Neural cell (in vitro differentiated cells): ENCODE results near the gene STRADA. TPM values are rescaled to one million over a fixed set of nuclear protein-coding genes. Genes with fewer than 3 reads are reported as not detected.

Experiments
- H2AFZ ChIP-seq: fragments of 200-600, 300-800 bp; sonication (generic), shearing (Covaris generic); 2 replicates; pipeline ENCODE4 v1.6.0; 2014; ENCODE audit warnings: low read depth, mild to moderate bottlenecking, antibody characterized with exemption, low read length, moderate library complexity
- H3F3A ChIP-seq: fragments of 200-600 bp; shearing (Covaris generic); 2 replicates; pipeline ENCODE4 v1.6.1; 2016; ENCODE audit warnings: mild to moderate bottlenecking, moderate library complexity, mixed read lengths, antibody characterized with exemption, low read length; ENCODE audit not compliant: insufficient read depth, poor library complexity, severe bottlenecking
- H3K27ac ChIP-seq: fragments of 200-600, 300-800 bp; sonication (generic), shearing (Covaris generic); 2 replicates; pipeline ENCODE4 v1.5.1; 2014; ENCODE audit warnings: mild to moderate bottlenecking, low read length, moderate library complexity
- H3K27me3 ChIP-seq: fragments of 300-800, 200-600 bp; sonication (generic), shearing (Covaris generic); 2 replicates; pipeline ENCODE4 v1.6.0; 2014; ENCODE audit warnings: mild to moderate bottlenecking, low read depth, low read length, moderate library complexity; ENCODE audit not compliant: insufficient read depth
- H3K36me3 ChIP-seq: fragments of 300-800, 200-600 bp; sonication (generic), shearing (Covaris generic); 2 replicates; pipeline ENCODE4 v1.5.1; 2014; ENCODE audit warnings: mild to moderate bottlenecking, antibody characterized with exemption, low read length, moderate library complexity; ENCODE audit not compliant: insufficient read depth
- H3K4me2 ChIP-seq: fragments of 300-800, 200-600 bp; sonication (generic), shearing (Covaris generic); 2 replicates; pipeline ENCODE4 v1.6.0; 2014; ENCODE audit warnings: mild to moderate bottlenecking, low read length
- H3K4me3 ChIP-seq: fragments of 300-800, 200-600 bp; sonication (generic), shearing (Covaris generic); 2 replicates; pipeline ENCODE4 v1.5.1; 2014; ENCODE audit warnings: mild to moderate bottlenecking, low read length, moderate library complexity
- H3K79me2 ChIP-seq: fragments of 200-600 bp; shearing (Covaris generic); replicated peaks from 2 replicates; pipeline ENCODE4 v1.6.0; 2014; ENCODE audit warnings: mild to moderate bottlenecking, low read length, moderate library complexity; ENCODE audit not compliant: insufficient read depth
- H3K9ac ChIP-seq: fragments of 300-800, 200-600 bp; sonication (generic), shearing (Covaris generic); 2 replicates; pipeline ENCODE4 v1.6.1; 2016; ENCODE audit warnings: mild to moderate bottlenecking, low read length, mixed read lengths
- H3K9me2 ChIP-seq: fragments of 200-600 bp; shearing (Covaris generic); 2 replicates; pipeline ENCODE4 v1.6.1; 2016; ENCODE audit warnings: mild to moderate bottlenecking, low read length, mixed read lengths; ENCODE audit not compliant: insufficient read depth
- H3K9me3 ChIP-seq: fragments of 200-600, 300-800 bp; sonication (generic), shearing (Covaris generic); 2 replicates; pipeline ENCODE4 v1.6.1; 2016; ENCODE audit warnings: mild to moderate bottlenecking, mixed run types, low read length, moderate library complexity, mixed read lengths
- H4K20me1 ChIP-seq: fragments of 200-600 bp; shearing (Covaris generic); 2 replicates; pipeline ENCODE4 v1.6.1; 2016; ENCODE audit warnings: mild to moderate bottlenecking, mixed run types; ENCODE audit not compliant: insufficient read depth
- CTCF ChIP-seq: fragments of 450-650 bp; IDR thresholded peaks from 2 replicates; pipeline ENCODE4 v1.5.1; 2014; ENCODE audit warnings: antibody characterized with exemption, mild to moderate bottlenecking, moderate library complexity; ENCODE audit not compliant: poor library complexity, severe bottlenecking
- EP300 ChIP-seq: fragments of 450-650 bp; conservative IDR thresholded peaks from 2 replicates; pipeline ENCODE4 v1.6.1; 2014; ENCODE audit warnings: antibody characterized with exemption, mild to moderate bottlenecking, moderate library complexity; ENCODE audit not compliant: poor library complexity, severe bottlenecking
- EZH2 ChIP-seq: fragments of 200-600, 300-800 bp; shearing (Covaris generic), sonication (generic); IDR thresholded peaks from 2 replicates; pipeline ENCODE4 v1.6.1; 2014; ENCODE audit warnings: antibody characterized with exemption, low read length, borderline replicate concordance, mild to moderate bottlenecking; ENCODE audit not compliant: insufficient read depth, poor library complexity, severe bottlenecking
- MXI1 ChIP-seq: fragments of 450-650 bp; conservative IDR thresholded peaks from 2 replicates; pipeline ENCODE4 v1.6.1; 2014; ENCODE audit warnings: antibody characterized with exemption, mild to moderate bottlenecking; ENCODE audit not compliant: poor library complexity, severe bottlenecking
- RAD21 ChIP-seq: fragments of 450-650 bp; conservative IDR thresholded peaks from 2 replicates; pipeline ENCODE4 v1.6.1; 2014; ENCODE audit warnings: antibody characterized with exemption, mild to moderate bottlenecking, moderate library complexity
- REST ChIP-seq: IDR thresholded peaks from 2 replicates; pipeline ENCODE4 v1.6.1; 2012; ENCODE audit warnings: borderline replicate concordance
- SMC3 ChIP-seq: fragments of 450-650 bp; conservative IDR thresholded peaks from 2 replicates; pipeline ENCODE4 v1.6.1; 2014; ENCODE audit warnings: antibody characterized with exemption, mild to moderate bottlenecking, moderate library complexity; ENCODE audit not compliant: poor library complexity
- TAF1 ChIP-seq: IDR thresholded peaks from 2 replicates; pipeline ENCODE4 v1.6.1; 2012; ENCODE audit warnings: low read depth
- polyA plus RNA-seq: library from polyadenylated mRNA; depleted of rRNA; stranded (reverse); fragments of >200 nt; gene quantifications from 2 replicates; pipeline ENCODE4 v1.2.3, GENCODE V29; 2014

STRADA gene
- polyA plus RNA-seq, 1 donor from 2014 or later = 18.4 TPM

GRCh38 chr17:63685041-63685440 is 56.6 kb downstream of the STRADA start:
- H3K9me2 ChIP-seq = no peaks in the 10 kb centered on the region
- H3K79me2 ChIP-seq = no peaks in the 10 kb centered on the region
- H3K4me2 ChIP-seq = no peak overlapping the region
- H3K9ac ChIP-seq = no peak overlapping the region
- H3K9me3 ChIP-seq = no peaks in the 10 kb centered on the region
- H4K20me1 ChIP-seq = no peaks in the 10 kb centered on the region
- no peak for TF ChIP-seq TAF1
- no peak for TF ChIP-seq EP300
- no peak for TF ChIP-seq MXI1
- TF ChIP-seq EZH2 = no peak
- no peak for TF ChIP-seq RAD21
- TF ChIP-seq REST = no peak
- no peak overlapping the region for H3K27ac ChIP-seq
- no peaks in the 10 kb centered on the region for H3K27me3 ChIP-seq
- no peaks in the 10 kb centered on the region for H3F3A ChIP-seq
- no peak overlapping the region for H2AFZ ChIP-seq
- H3K36me3 ChIP-seq = peaks cover 2% of the 10 kb centered on the region
- H3K4me3 ChIP-seq = no peak overlapping the region

- Histone ChIP-seq H4K20me1 (no peaks in the 10 kb centered on the region), H3K4me3 (no peak overlapping the region), H3F3A (no peaks in the 10 kb centered on the region), H3K27ac (no peak overlapping the region), H3K9me2 (no peaks in the 10 kb centered on the region), H3K4me2 (no peak overlapping the region), H3K9ac (no peak overlapping the region), H2AFZ (no peak overlapping the region), H3K27me3 (no peaks in the 10 kb centered on the region), H3K79me2 (no peaks in the 10 kb centered on the region), H3K36me3 (peaks cover 4% of the 10 kb centered on the region), H3K9me3 (no peaks in the 10 kb centered on the region)
- TF ChIP-seq EZH2 (no peak), RAD21 (no peak), REST (no peak), TAF1 (no peak), MXI1 (no peak), SMC3 (no peak), EP300 (no peak), CTCF (no peak)
Measured at GRCh38 chr17:63682981-63683380, 58.6 kb downstream of the STRADA start.
